Diencephalon (tissue), 1 donor: ENCODE results near the gene TGM5. TPM values are rescaled to one million over a fixed set of nuclear protein-coding genes. Genes with fewer than 3 reads are reported as not detected.

Experiments
- small RNA-seq: library from RNA; depleted of rRNA; stranded (forward); fragments of <200 nt; gene quantifications from one replicate; pipeline ENCODE3, GENCODE V24; 2014
- total RNA-seq: library from RNA; depleted of rRNA; stranded (reverse); fragments of >200 nt; gene quantifications from one replicate; pipeline ENCODE4 v1.2.3, GENCODE V29; 2014

TGM5 gene, protein sequence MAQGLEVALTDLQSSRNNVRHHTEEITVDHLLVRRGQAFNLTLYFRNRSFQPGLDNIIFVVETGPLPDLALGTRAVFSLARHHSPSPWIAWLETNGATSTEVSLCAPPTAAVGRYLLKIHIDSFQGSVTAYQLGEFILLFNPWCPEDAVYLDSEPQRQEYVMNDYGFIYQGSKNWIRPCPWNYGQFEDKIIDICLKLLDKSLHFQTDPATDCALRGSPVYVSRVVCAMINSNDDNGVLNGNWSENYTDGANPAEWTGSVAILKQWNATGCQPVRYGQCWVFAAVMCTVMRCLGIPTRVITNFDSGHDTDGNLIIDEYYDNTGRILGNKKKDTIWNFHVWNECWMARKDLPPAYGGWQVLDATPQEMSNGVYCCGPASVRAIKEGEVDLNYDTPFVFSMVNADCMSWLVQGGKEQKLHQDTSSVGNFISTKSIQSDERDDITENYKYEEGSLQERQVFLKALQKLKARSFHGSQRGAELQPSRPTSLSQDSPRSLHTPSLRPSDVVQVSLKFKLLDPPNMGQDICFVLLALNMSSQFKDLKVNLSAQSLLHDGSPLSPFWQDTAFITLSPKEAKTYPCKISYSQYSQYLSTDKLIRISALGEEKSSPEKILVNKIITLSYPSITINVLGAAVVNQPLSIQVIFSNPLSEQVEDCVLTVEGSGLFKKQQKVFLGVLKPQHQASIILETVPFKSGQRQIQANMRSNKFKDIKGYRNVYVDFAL
- total RNA-seq: not detected

GRCh38 chr15:43266834-43267233 lies at the start of gene TGM5:
TSS of gene TGM5 (minus strand) at chr15:43266928. CDS start at chr15:43266849, 79 bp downstream.

GRCh38 chr15:43302205-43302817 lies 35.6 kb upstream of the TGM5 start, which contains the start of gene TGM7:
TSS of gene TGM7 (minus strand) at chr15:43302255.

GRCh38 chr15:43220991-43221403 lies 45.7 kb downstream of the TGM5 start, which contains the start of gene EPB42:
TSS of gene EPB42 (minus strand) at chr15:43221018. CDS start at chr15:43220825, 193 bp downstream.

GRCh38 chr15:43185157-43186002 lies 81.3 kb downstream of the TGM5 start, which contains the start of gene CCNDBP1:
TSS of gene CCNDBP1 (plus strand) at chr15:43185403. CDS start at chr15:43185499, 96 bp downstream.

Small RNA genes within 50 kb of the gene (small RNA-seq; reads per million reads assigned to genes)
- not detected for gene RF00019

Other genes with a start within 250 kb of the TGM5 start
- 79.8 TPM for gene UBR1, start 160.9 kb downstream of the TGM5 start, total RNA-seq
- gene TMEM62, start 133.3 kb downstream of the TGM5 start, total RNA-seq: 28.1 TPM
- gene CCNDBP1, start 81.5 kb downstream of the TGM5 start, total RNA-seq: 31.1 TPM
- 3.0 TPM for gene EPB42, start 45.9 kb downstream of the TGM5 start, total RNA-seq
- not detected for gene TGM7, start 35.3 kb upstream of the TGM5 start, total RNA-seq
- gene LCMT2, start 63.6 kb upstream of the TGM5 start, total RNA-seq: 15.9 TPM
- 40.1 TPM for gene ZSCAN29, start 104.1 kb upstream of the TGM5 start, total RNA-seq
- gene TUBGCP4, start 104.2 kb upstream of the TGM5 start, total RNA-seq: 21.0 TPM
- 188 TPM for gene TP53BP1, start 226.2 kb upstream of the TGM5 start, total RNA-seq